PC-9 (cell line): ENCODE measurements around the gene LETM1. TPM values are rescaled to one million over a fixed set of nuclear protein-coding genes. Genes with fewer than 3 reads are reported as not detected.
"Not testable (repeated sequence)": the region's sequence is repeated elsewhere in the genome, so short reads cannot be mapped to it uniquely, and the experiment has no call there.

Source experiments
- BruUV-seq: library from RNA; stranded (reverse); fragments of 400-500 nt; replicated peaks from 2 replicates; lab custom pipeline; 2021; lab: Mats Ljungman, UMichigan
- CTCF ChIA-PET: fragments of 300-600 bp; sonication (Branson Sonifier 250); formaldehyde crosslinking; loops from one replicate; lab custom pipeline; 2022; ENCODE audit warnings: antibody characterized with exemption; lab: Charles Lee
- POLR2A ChIA-PET: fragments of 300-600 bp; sonication (Branson Sonifier 250); formaldehyde crosslinking; loops from one replicate; lab custom pipeline; 2022; ENCODE audit warnings: antibody characterized with exemption; ENCODE audit not compliant: unreplicated experiment; lab: Charles Lee
- DNase-seq, 2 experiments: peaks; one replicate each; pipeline versions ENCODE4 v3.0.0 to v3.0.0-alpha.2; 2015 to 2022; ENCODE audit warnings: mixed read lengths in 1 of 2
- H2AFZ ChIP-seq: fragments of 200-600 bp; sonication (generic); 2 replicates; pipeline ENCODE4 v1.8.1; 2017; ENCODE audit warnings: antibody characterized with exemption
- H3F3A ChIP-seq: fragments of 200-600 bp; sonication (generic); 2 replicates; pipeline ENCODE4 v1.8.1; 2017; ENCODE audit warnings: antibody characterized with exemption, mild to moderate bottlenecking, low read depth; ENCODE audit not compliant: insufficient read depth
- H3K27ac ChIP-seq: fragments of 200-600 bp; sonication (generic); 2 replicates; pipeline ENCODE4 v1.6.1; 2016; ENCODE audit warnings: mixed run types
- H3K27me3 ChIP-seq: fragments of 200-600 bp; sonication (generic); 2 replicates; pipeline ENCODE4 v1.6.1; 2016; ENCODE audit warnings: low read depth, mixed run types; ENCODE audit not compliant: insufficient read depth
- H3K36me3 ChIP-seq: fragments of 200-600 bp; sonication (generic); 2 replicates; pipeline ENCODE4 v1.6.1; 2016; ENCODE audit warnings: low read depth, mixed run types
- H3K4me1 ChIP-seq: fragments of 200-600 bp; sonication (generic); replicated peaks from 2 replicates; pipeline ENCODE4 v1.6.1; 2016; ENCODE audit warnings: mixed run types; ENCODE audit not compliant: insufficient read depth
- H3K4me2 ChIP-seq: fragments of 200-600 bp; sonication (generic); 2 replicates; pipeline ENCODE4 v1.6.1; 2017; ENCODE audit warnings: mixed run types
- H3K4me3 ChIP-seq: fragments of 200-600 bp; sonication (generic); 2 replicates; pipeline ENCODE4 v1.6.1; 2016; ENCODE audit warnings: mixed run types
- H3K79me2 ChIP-seq: fragments of 200-600 bp; sonication (generic); 2 replicates; pipeline ENCODE4 v1.6.1; 2017; ENCODE audit warnings: low read depth, mixed run types
- H3K9me2 ChIP-seq: fragments of 200-600 bp; sonication (generic); 2 replicates; pipeline ENCODE4 v1.8.1; 2017; ENCODE audit warnings: mild to moderate bottlenecking; ENCODE audit not compliant: insufficient read depth
- H3K9me3 ChIP-seq: fragments of 200-600 bp; sonication (generic); 2 replicates; pipeline ENCODE4 v1.8.1; 2016; ENCODE audit warnings: low read depth; ENCODE audit not compliant: insufficient read depth
- H4K20me1 ChIP-seq: fragments of 200-600 bp; sonication (generic); 2 replicates; pipeline ENCODE4 v1.8.1; 2017; ENCODE audit not compliant: insufficient read depth
- EZH2 ChIP-seq: fragments of 200-600 bp; sonication (generic); IDR thresholded peaks from 2 replicates; pipeline ENCODE4 v1.8.0; 2017; ENCODE audit warnings: antibody characterized with exemption, low read depth
- intact Hi-C: fragments of 100-400 bp; cut with micrococcal nuclease; formaldehyde crosslinking; loops from one replicate; pipeline ENCODE4 v1.10.0; 2022; ENCODE audit not compliant: unreplicated experiment
- total RNA-seq: library from RNA; stranded (reverse); gene quantifications from 2 replicates; pipeline ENCODE4 v1.2.3, GENCODE V29; 2021
- TF ChIP-seq, protein P1 (sequence below): fragments of 200-600 bp; sonication (generic); conservative IDR thresholded peaks from 2 replicates; pipeline ENCODE4 v1.6.1; 2017; ENCODE audit warnings: mixed run types, antibody characterized with exemption, mild to moderate bottlenecking, moderate library complexity

Gene LETM1
- total RNA-seq, 1 experiment from 2014 or later: 44.5 TPM

DNA sequence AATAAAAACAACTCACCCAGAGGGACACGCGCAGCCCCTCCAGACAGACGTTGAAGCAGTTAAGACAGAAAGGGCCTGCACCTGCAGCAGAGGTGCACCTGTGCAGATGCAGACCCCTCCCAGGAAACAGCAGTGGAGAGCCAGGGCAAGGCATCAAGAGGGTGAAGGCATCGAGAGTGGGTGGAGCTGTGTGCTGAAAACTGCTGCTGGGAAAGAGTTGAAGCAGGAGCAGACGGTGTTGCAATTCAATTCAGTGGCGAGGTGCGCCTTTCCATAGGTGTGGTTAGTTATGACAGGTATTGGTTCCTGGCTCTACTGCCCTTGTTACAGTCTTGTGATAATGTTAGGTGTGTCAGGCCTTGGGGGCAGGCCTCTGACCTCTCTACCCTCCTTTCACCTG is 16.7 kb downstream of the LETM1 start:
- H3K4me3 ChIP-seq: no peak overlapping the region
- H3K4me1 ChIP-seq: no peaks in the 10 kb centered on the region
- H4K20me1 ChIP-seq: peaks cover 19% of the 10 kb centered on the region
- no peaks in the 10 kb centered on the region for H3K9me2 ChIP-seq
- no peak overlapping the region for H3K4me2 ChIP-seq
- BruUV-seq: no TSS peak
- no peaks in the 10 kb centered on the region for H3K9me3 ChIP-seq
- no peak overlapping the region for H3K27ac ChIP-seq
- peaks cover 15% of the 10 kb centered on the region; the same call in 1 of the 2 replicates for H3K36me3 ChIP-seq
- POLR2A ChIA-PET: no interaction called here
- no peaks in the 10 kb centered on the region for H3K27me3 ChIP-seq
- H2AFZ ChIP-seq: no peak overlapping the region
- no peak for TF ChIP-seq EZH2
- TF ChIP-seq, protein P1, sequence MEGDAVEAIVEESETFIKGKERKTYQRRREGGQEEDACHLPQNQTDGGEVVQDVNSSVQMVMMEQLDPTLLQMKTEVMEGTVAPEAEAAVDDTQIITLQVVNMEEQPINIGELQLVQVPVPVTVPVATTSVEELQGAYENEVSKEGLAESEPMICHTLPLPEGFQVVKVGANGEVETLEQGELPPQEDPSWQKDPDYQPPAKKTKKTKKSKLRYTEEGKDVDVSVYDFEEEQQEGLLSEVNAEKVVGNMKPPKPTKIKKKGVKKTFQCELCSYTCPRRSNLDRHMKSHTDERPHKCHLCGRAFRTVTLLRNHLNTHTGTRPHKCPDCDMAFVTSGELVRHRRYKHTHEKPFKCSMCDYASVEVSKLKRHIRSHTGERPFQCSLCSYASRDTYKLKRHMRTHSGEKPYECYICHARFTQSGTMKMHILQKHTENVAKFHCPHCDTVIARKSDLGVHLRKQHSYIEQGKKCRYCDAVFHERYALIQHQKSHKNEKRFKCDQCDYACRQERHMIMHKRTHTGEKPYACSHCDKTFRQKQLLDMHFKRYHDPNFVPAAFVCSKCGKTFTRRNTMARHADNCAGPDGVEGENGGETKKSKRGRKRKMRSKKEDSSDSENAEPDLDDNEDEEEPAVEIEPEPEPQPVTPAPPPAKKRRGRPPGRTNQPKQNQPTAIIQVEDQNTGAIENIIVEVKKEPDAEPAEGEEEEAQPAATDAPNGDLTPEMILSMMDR: no peak
- CTCF ChIA-PET: no interaction called here
- no peaks in the 10 kb centered on the region for H3F3A ChIP-seq
- DNase-seq: no peak
- no peaks in the 10 kb centered on the region for H3K79me2 ChIP-seq
- intact Hi-C loops: no loop called here

DNA sequence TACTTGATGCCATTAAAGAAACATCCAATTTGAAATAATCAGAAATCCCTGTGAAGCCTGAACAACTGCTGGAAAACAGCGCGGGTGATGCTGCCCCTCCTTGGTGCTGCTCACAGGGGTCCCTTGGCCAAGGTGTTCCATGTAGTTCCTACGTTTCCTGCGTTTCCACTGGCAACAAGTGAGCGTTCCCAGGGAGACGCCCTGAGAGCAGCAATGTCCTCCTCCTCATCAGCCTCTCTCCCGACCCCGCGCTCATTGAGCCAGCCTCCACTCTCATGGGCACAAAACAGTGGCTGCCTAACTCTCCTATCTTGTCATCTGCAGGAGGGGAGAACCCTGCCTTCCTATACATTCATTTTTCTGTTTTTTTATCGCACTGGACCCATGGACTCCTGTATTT is 18.9 kb downstream of the LETM1 start:
- intact Hi-C loops: no loop called here
- H3K9me2 ChIP-seq: no peaks in the 10 kb centered on the region
- BruUV-seq: no TSS peak
- no peak overlapping the region for H3K4me2 ChIP-seq
- no peak overlapping the region for H3K4me3 ChIP-seq
- no peaks in the 10 kb centered on the region for H3K27me3 ChIP-seq
- no peak overlapping the region for H3K27ac ChIP-seq
- ChIA-PET CTCF (no interaction called here), POLR2A (no interaction called here)
- no peaks in the 10 kb centered on the region for H3K9me3 ChIP-seq
- TF ChIP-seq EZH2: no peak
- TF ChIP-seq, protein P1: no peak
- H3F3A ChIP-seq: no peaks in the 10 kb centered on the region
- no peaks in the 10 kb centered on the region for H3K4me1 ChIP-seq
- no peak for DNase-seq
- no peaks in the 10 kb centered on the region for H3K79me2 ChIP-seq
- peaks cover 15% of the 10 kb centered on the region; the same call in 1 of the 2 replicates for H3K36me3 ChIP-seq
- peaks cover 10% of the 10 kb centered on the region for H4K20me1 ChIP-seq
- no peak overlapping the region for H2AFZ ChIP-seq

DNA sequence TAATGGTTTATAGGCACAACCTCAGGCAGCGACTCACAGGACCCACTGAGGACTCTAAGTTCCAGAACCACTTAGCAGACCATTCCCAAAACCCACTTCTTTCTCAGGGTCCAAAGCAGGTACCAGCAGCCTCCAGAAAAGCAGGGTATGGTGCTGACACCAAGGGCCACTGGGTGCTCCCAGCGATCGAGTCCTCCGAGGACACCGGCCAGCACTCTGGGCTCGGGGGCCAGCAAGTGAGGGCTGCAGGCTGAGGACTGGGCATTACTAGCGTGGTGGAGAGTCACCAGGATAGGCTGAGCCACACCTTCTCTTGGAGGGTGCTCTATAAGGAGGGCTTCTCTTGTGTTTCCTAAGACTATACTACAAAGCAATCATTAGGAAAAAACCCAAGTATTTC is 19.3 kb downstream of the LETM1 start:
- intact Hi-C loops: no loop called here
- no peak overlapping the region for H3K27ac ChIP-seq
- no TSS peak for BruUV-seq
- H3K79me2 ChIP-seq: no peaks in the 10 kb centered on the region
- no peak for TF ChIP-seq EZH2
- TF ChIP-seq, protein P1: no peak
- H3K4me3 ChIP-seq: no peak overlapping the region
- peaks cover 15% of the 10 kb centered on the region; the same call in 1 of the 2 replicates for H3K36me3 ChIP-seq
- H3K27me3 ChIP-seq: no peaks in the 10 kb centered on the region
- no peaks in the 10 kb centered on the region for H3K9me3 ChIP-seq
- no peaks in the 10 kb centered on the region for H3K4me1 ChIP-seq
- no peaks in the 10 kb centered on the region for H3K9me2 ChIP-seq
- no peaks in the 10 kb centered on the region for H3F3A ChIP-seq
- H2AFZ ChIP-seq: no peak overlapping the region
- H3K4me2 ChIP-seq: no peak overlapping the region
- no peak for DNase-seq
- POLR2A ChIA-PET: no interaction called here
- peaks cover 6% of the 10 kb centered on the region; the same call in 1 of the 2 replicates for H4K20me1 ChIP-seq
- CTCF ChIA-PET: no interaction called here

DNA sequence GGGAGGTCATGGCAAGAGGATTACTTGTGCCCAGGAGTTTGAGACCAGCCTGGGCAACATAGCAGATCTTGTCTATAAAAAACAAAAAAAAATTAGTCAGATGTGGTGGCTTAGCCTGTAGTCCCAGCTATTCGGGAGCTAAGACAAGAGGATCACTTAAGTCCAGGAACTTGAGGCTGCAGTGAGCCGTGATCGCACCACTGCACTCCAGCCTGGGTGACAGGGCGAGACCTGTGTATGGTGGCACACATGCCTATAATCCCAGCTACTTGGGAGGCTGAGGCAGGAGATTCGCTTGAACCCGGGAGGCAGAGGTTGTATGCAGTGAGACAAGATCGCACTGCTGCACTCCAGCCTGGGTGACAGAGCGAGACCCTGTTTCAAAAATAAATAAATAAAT is 20.1 kb downstream of the LETM1 start:
- peaks cover 12% of the 10 kb centered on the region; the same call in 1 of the 2 replicates for H3K36me3 ChIP-seq
- H3K9me2 ChIP-seq, intact Hi-C loops, H4K20me1 ChIP-seq, H3K4me3 ChIP-seq, H3K9me3 ChIP-seq, H3K79me2 ChIP-seq, DNase-seq, H3K27me3 ChIP-seq, CTCF ChIA-PET, H2AFZ ChIP-seq, H3F3A ChIP-seq, H3K27ac ChIP-seq, H3K4me1 ChIP-seq, H3K4me2 ChIP-seq, BruUV-seq, POLR2A ChIA-PET: not testable (repeated sequence)
